Raji (cell line): ENCODE results near the gene KRT84.

ENCODE experiments used
- POLR2A ChIP-seq: IDR thresholded peaks from 2 replicates; pipeline ENCODE4 v1.6.1; 2011; ENCODE audit warnings: low read depth, low read length, control low read depth; ENCODE audit not compliant: insufficient read depth

Gene KRT84

GRCh38 chr12:52396656-52397055, 11.2 kb upstream of the KRT84 start:
- no peak for TF ChIP-seq POLR2A

- no peak for TF ChIP-seq POLR2A
These were observed 10.4 kb upstream of the KRT84 start for GRCh38 chr12:52395761-52396434.

GRCh38 chr12:52394836-52395405, 9.5 kb upstream of the KRT84 start:
- no peak for TF ChIP-seq POLR2A

- TF ChIP-seq POLR2A, result no peak
These were observed 7.1 kb upstream of the KRT84 start for GRCh38 chr12:52392465-52393007.

GRCh38 chr12:52391618-52392002, 6.2 kb upstream of the KRT84 start:
- no peak for TF ChIP-seq POLR2A

GRCh38 chr12:52390739-52391617, 5.5 kb upstream of the KRT84 start:
- TF ChIP-seq POLR2A, result no peak

- TF ChIP-seq POLR2A, result no peak
These were observed 4.1 kb upstream of the KRT84 start for GRCh38 chr12:52389313-52390207.

- TF ChIP-seq POLR2A, result no peak
These were observed 2.4 kb upstream of the KRT84 start for GRCh38 chr12:52387859-52388258.

GRCh38 chr12:52383331-52383730, 2.1 kb downstream of the KRT84 start:
- no peak for TF ChIP-seq POLR2A

GRCh38 chr12:52382854-52383253, 2.6 kb downstream of the KRT84 start:
- TF ChIP-seq POLR2A, result no peak

GRCh38 chr12:52381206-52381605, 4.2 kb downstream of the KRT84 start:
- no peak for TF ChIP-seq POLR2A

GRCh38 chr12:52380271-52380694, 5.2 kb downstream of the KRT84 start:
- TF ChIP-seq POLR2A, result no peak

- TF ChIP-seq POLR2A, result no peak
These were observed 5.9 kb downstream of the KRT84 start for GRCh38 chr12:52379536-52379935.

- TF ChIP-seq POLR2A, result no peak
These were observed 7.4 kb downstream of the KRT84 start for GRCh38 chr12:52378091-52378490.

- TF ChIP-seq POLR2A, result no peak
These were observed 8.2 kb downstream of the KRT84 start for GRCh38 chr12:52377266-52377665.
